BE2C (cell line): Measurements from ENCODE around the gene HRC. TPM values are rescaled to one million over a fixed set of nuclear protein-coding genes. Genes with fewer than 3 reads are reported as not detected.

ENCODE experiments used
- DNase-seq: peaks from one replicate; pipeline ENCODE4 v3.0.0-alpha.2; 2020
- H3K27me3 ChIP-seq: fragments of 250-450 bp; sonication (Bioruptor Pico); 2 replicates; pipeline ENCODE4 v1.5.1; 2020; ENCODE audit warnings: mild to moderate bottlenecking
- H3K36me3 ChIP-seq: fragments of 250-450 bp; sonication (Bioruptor Pico); 2 replicates; pipeline ENCODE4 v1.5.1; 2020; ENCODE audit warnings: mild to moderate bottlenecking
- H3K4me1 ChIP-seq: fragments of 250-450 bp; sonication (Bioruptor Pico); 2 replicates; pipeline ENCODE4 v1.5.1; 2020
- H3K4me3 ChIP-seq: 2 replicates; pipeline ENCODE4 v1.5.1; 2011; ENCODE audit warnings: low read depth, low read length
- H3K9me3 ChIP-seq: fragments of 250-450 bp; sonication (Bioruptor Pico); 2 replicates; pipeline ENCODE4 v1.5.1; 2020
- polyA plus RNA-seq: library from polyadenylated mRNA; unstranded; fragments of >200 nt; gene quantifications from one replicate; pipeline ENCODE4 v1.2.1, GENCODE V29; 2012; ENCODE audit warnings: low read depth, missing spikeins; ENCODE audit not compliant: insufficient read length, insufficient read depth
- TF ChIP-seq, protein P1 (sequence below): IDR thresholded peaks from 2 replicates; pipeline ENCODE4 v1.5.1; 2012; ENCODE audit warnings: mild to moderate bottlenecking, low read depth, low read length

The HRC gene, protein sequence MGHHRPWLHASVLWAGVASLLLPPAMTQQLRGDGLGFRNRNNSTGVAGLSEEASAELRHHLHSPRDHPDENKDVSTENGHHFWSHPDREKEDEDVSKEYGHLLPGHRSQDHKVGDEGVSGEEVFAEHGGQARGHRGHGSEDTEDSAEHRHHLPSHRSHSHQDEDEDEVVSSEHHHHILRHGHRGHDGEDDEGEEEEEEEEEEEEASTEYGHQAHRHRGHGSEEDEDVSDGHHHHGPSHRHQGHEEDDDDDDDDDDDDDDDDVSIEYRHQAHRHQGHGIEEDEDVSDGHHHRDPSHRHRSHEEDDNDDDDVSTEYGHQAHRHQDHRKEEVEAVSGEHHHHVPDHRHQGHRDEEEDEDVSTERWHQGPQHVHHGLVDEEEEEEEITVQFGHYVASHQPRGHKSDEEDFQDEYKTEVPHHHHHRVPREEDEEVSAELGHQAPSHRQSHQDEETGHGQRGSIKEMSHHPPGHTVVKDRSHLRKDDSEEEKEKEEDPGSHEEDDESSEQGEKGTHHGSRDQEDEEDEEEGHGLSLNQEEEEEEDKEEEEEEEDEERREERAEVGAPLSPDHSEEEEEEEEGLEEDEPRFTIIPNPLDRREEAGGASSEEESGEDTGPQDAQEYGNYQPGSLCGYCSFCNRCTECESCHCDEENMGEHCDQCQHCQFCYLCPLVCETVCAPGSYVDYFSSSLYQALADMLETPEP
- polyA plus RNA-seq: 0.22 TPM

DNA sequence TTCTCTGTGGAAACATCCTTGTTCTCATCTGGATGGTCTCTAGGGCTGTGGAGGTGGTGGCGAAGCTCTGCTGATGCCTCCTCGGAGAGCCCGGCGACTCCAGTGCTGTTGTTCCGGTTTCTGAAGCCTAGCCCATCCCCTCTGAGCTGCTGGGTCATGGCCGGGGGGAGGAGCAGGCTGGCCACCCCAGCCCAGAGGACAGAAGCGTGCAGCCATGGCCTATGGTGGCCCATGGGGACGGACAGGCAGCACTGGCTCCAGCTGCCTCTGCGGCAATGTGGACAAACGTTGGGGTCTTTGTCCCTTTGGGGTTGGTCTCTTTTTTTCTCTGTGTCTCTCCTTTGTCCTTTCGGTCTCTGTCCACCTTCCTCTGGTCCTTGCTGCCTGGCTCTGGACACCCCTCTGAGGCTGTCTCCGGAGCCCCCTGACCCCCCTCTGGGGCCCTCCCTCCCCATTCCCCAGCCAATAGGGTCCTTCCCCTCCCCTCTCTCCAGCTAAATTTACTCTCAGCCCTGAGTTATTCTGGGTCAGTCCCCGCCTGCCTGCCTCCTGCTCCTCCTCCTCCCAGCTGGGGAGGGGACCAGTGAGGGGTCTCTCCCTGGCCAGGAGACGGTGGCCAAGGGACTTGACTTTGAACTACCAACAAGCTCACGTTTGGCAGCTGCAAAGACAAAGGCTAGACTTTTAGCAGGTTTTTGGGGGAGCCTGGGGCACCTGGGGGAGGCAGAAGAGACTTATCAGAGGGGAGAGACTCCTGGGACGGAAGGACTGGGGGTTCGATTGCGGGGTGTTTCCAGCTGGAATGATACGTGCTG, at the start of gene HRC:
Gene HRC, minus strand, starts transcription at position 392 of the 815 bp plus-strand sequence. Its CDS starts 159 bp downstream, at position 233.
- Histone ChIP-seq H3K4me3 (no peak within 1 kb of the TSS), H3K4me1 (peaks cover 8% of the 10 kb centered on the region), H3K9me3 (no peaks in the 10 kb centered on the region), H3K27me3 (no peaks in the 10 kb centered on the region), H3K36me3 (no peaks in the 10 kb centered on the region)
- no peak for DNase-seq
- TF ChIP-seq, protein P1, sequence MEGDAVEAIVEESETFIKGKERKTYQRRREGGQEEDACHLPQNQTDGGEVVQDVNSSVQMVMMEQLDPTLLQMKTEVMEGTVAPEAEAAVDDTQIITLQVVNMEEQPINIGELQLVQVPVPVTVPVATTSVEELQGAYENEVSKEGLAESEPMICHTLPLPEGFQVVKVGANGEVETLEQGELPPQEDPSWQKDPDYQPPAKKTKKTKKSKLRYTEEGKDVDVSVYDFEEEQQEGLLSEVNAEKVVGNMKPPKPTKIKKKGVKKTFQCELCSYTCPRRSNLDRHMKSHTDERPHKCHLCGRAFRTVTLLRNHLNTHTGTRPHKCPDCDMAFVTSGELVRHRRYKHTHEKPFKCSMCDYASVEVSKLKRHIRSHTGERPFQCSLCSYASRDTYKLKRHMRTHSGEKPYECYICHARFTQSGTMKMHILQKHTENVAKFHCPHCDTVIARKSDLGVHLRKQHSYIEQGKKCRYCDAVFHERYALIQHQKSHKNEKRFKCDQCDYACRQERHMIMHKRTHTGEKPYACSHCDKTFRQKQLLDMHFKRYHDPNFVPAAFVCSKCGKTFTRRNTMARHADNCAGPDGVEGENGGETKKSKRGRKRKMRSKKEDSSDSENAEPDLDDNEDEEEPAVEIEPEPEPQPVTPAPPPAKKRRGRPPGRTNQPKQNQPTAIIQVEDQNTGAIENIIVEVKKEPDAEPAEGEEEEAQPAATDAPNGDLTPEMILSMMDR: no peak

DNA sequence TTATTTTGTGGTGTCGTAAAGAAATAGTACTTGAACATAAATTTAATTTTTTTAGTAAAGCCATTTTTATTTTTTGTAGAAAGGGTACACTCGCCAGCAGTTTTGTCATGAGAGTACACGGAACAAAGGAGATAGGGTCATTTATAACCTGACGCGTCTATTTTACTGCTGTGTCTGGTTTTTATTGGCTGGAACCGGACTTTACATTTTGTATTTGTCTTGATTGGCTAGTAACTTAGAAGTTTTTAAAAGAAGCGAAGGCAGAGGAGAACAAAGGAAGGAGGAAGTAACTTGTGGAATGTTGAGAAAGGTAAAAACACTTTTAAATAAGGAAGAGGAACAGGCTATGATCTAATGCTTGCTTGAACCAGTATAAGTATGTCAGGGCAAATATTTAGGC, 45.8 kb upstream of the HRC start:
- no peaks in the 10 kb centered on the region for H3K36me3 ChIP-seq
- H3K27me3 ChIP-seq: no peaks in the 10 kb centered on the region
- no peak overlapping the region for H3K4me3 ChIP-seq
- TF ChIP-seq, protein P1: no peak
- peaks cover 6% of the 10 kb centered on the region for H3K4me1 ChIP-seq
- no peak for DNase-seq
- no peaks in the 10 kb centered on the region for H3K9me3 ChIP-seq

DNA sequence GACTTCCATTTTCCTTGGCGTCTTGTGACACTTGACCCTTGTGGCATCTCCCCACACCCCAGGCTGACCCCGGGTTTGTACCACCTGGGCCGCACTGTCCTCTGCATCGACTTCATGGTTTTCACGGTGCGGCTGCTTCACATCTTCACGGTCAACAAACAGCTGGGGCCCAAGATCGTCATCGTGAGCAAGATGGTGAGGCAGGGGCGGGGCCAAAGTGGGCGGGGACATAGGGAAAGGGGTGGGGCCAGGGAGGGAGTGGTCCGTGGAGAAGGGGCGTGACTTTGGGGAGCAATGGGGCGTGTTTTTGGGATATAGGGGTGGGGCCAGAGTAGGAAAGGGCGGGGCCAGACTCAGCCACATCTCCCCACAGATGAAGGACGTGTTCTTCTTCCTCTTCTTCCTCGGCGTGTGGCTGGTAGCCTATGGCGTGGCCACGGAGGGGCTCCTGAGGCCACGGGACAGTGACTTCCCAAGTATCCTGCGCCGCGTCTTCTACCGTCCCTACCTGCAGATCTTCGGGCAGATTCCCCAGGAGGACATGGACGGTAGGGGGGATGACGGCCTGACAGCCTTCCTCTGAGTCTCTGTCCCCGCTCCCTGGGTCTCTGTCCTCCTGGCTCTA, 45.2 kb upstream of the HRC start:
- Histone ChIP-seq H3K9me3 (no peaks in the 10 kb centered on the region), H3K36me3 (no peaks in the 10 kb centered on the region), H3K27me3 (no peaks in the 10 kb centered on the region), H3K4me1 (peaks cover 6% of the 10 kb centered on the region), H3K4me3 (no peak overlapping the region)
- peak; percentile 72 for DNase-seq
- TF ChIP-seq, protein P1: no peak

DNA sequence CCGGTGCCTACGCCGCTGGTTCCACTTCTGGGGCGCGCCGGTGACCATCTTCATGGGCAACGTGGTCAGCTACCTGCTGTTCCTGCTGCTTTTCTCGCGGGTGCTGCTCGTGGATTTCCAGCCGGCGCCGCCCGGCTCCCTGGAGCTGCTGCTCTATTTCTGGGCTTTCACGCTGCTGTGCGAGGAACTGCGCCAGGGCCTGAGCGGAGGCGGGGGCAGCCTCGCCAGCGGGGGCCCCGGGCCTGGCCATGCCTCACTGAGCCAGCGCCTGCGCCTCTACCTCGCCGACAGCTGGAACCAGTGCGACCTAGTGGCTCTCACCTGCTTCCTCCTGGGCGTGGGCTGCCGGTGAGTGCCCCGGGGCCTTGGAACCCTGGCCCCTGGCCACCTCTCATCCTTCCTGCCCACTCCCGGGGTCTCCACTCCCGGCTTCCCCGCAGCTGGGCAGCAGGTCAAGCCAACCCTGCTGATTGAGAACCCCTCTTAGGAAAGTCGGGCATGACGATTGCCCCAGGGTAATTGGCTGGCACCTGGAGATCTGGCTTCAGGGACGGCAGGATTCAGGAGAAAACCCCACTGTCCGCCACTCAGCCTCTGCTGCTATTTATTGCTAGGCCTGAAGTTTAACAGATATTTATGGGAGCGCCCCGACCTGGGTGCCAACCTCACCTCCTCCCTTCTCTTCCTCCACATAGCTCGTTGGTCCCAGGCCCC, 41.5 kb upstream of the HRC start:
- no peaks in the 10 kb centered on the region for H3K36me3 ChIP-seq
- H3K9me3 ChIP-seq: no peaks in the 10 kb centered on the region
- H3K27me3 ChIP-seq: no peaks in the 10 kb centered on the region
- peaks cover 6% of the 10 kb centered on the region for H3K4me1 ChIP-seq
- peak overlapping the region; percentile 47 for H3K4me3 ChIP-seq
- TF ChIP-seq, protein P1: no peak
- DNase-seq: peak; percentile 64

DNA sequence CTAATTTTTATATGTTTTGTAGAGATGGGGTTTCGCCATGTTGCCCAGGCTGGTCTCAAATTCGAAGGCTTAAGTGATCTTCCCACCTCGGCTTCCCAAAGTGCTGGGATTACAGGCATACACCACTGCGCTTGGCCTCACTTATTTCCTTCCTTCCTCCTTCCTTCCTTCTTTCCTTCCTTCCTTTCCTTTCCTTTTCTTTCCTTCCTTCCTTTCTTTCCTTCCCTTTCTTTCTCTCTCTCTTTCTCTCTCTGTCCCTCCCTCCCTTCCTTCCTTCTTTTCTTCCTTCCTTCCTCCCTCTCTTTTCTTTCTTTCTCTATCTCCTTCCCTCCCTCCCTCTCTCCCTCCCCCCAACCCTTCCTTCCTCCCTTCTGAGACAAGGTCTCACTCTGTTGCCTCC, 39.2 kb upstream of the HRC start:
- no peak overlapping the region for H3K4me3 ChIP-seq
- no peak for DNase-seq
- H3K4me1 ChIP-seq: peaks cover 6% of the 10 kb centered on the region
- TF ChIP-seq, protein P1: no peak
- H3K9me3 ChIP-seq: no peaks in the 10 kb centered on the region
- no peaks in the 10 kb centered on the region for H3K36me3 ChIP-seq
- no peaks in the 10 kb centered on the region for H3K27me3 ChIP-seq
